Testis (tissue), 3 donors: Measurements from ENCODE around the gene CACNG4. TPM values are rescaled to one million over a fixed set of nuclear protein-coding genes. Genes with fewer than 3 reads are reported as not detected.

Experiments
- DNase-seq: peaks from one replicate; pipeline ENCODE4 v3.0.0-alpha.2; 2019
- H3K27ac ChIP-seq, 2 donors: fragments of 200-600 bp; sonication (generic); one replicate each; pipeline ENCODE4 v1.5.1; 2019
- H3K27me3 ChIP-seq: fragments of 200-600 bp; sonication (generic); one replicate; pipeline ENCODE4 v1.5.1; 2019
- H3K36me3 ChIP-seq: fragments of 200-600 bp; sonication (generic); one replicate; pipeline ENCODE4 v1.5.1; 2017; ENCODE audit warnings: low read depth; ENCODE audit errors: missing control alignments
- H3K4me1 ChIP-seq: fragments of 200-600 bp; sonication (generic); one replicate; pipeline ENCODE4 v1.5.1; 2019
- H3K4me3 ChIP-seq, 2 donors: fragments of 200-600 bp; sonication (generic); one replicate each; pipeline ENCODE4 v1.5.1; 2017 to 2019
- H3K9me3 ChIP-seq: fragments of 200-600 bp; sonication (generic); one replicate; pipeline ENCODE4 v1.5.1; 2017
- CTCF ChIP-seq, 3 experiments: fragments of 450-650 bp in 2 of 3; fragments of 200-600 bp in 1 of 3; sonication (generic) in 1 of 3; IDR thresholded peaks; one replicate each; pipeline ENCODE4 v1.5.1; 2016 to 2019; ENCODE audit warnings: antibody characterized with exemption in 3 of 3, mild to moderate bottlenecking in 2 of 3, moderate library complexity in 1 of 3
- POLR2A ChIP-seq: fragments of 450-650 bp; IDR thresholded peaks from one replicate; pipeline ENCODE4 v1.6.1; 2017; ENCODE audit warnings: antibody characterized with exemption, mild to moderate bottlenecking, moderate library complexity
- WGBS, 2 donors: methylation state at CpG; one replicate each; pipeline ENCODE4 v1.1.5; 2018; 5-methylcytosine and 5-hydroxymethylcytosine counted together
- intact Hi-C: fragments of 100-400 bp; cut with DNase I; formaldehyde crosslinking; loops from one replicate; pipeline ENCODE4 v1.15.1; 2023; ENCODE audit warnings: low total_unique reads
- polyA plus RNA-seq: library from polyadenylated mRNA; stranded (reverse); fragments of 350-450 nt; fragmentation: Illumina TruSeq; extraction: RNeasy Lipid Tissue Mini Kit (QIAGEN cat#74804); gene quantifications from one replicate; pipeline ENCODE4 v1.2.3, GENCODE V29; 2014; ENCODE audit warnings: low read depth, low replicate concordance; ENCODE audit not compliant: insufficient read depth
- total RNA-seq, 2 donors: library from RNA; depleted of rRNA; stranded (reverse); fragments of >200 nt; gene quantifications; one replicate each; pipeline ENCODE4 v1.2.3, GENCODE V29; 2016

The CACNG4 gene
- total and polyA plus RNA-seq, 3 donors from 2014 or later = 0.16 to 0.81 (median 0.46) TPM

DNA sequence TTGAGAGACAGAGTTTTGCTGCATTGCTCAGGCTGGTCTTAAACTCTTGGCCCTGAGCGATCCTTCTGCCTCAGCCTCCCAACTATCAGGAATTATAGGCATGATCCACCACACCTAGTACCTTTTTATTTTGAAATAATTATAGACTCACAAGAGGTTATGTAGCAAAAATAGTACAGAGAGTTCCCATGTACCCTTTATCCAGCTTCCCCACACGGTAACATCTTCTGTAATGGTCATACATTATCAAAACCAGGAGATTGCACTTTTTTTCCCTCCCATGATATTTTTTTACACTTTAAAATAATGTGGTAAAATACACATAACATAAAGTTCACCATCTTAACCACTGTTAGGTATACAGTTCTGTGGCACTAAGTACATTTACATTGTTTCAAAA is 28.8 kb upstream of the CACNG4 start:
- no peak for DNase-seq
- H3K27ac ChIP-seq = no peak overlapping the region
- no peaks in the 10 kb centered on the region for H3K4me1 ChIP-seq
- H3K36me3 ChIP-seq = no peaks in the 10 kb centered on the region
- H3K9me3 ChIP-seq = no peaks in the 10 kb centered on the region
- H3K27me3 ChIP-seq = no peaks in the 10 kb centered on the region
- intact Hi-C loops = no loop called here
- no peak overlapping the region for H3K4me3 ChIP-seq
- WGBS, 2 donors = 83 to 91% methylated on average over 2 of the region's 2 CpGs
- TF ChIP-seq CTCF (IDR thresholded peaks at IDR 0.05) (no peak), POLR2A (no peak)

GRCh38 chr17:66938656-66939055 is 25.9 kb upstream of the CACNG4 start:
- Histone ChIP-seq H3K36me3 (no peaks in the 10 kb centered on the region), H3K9me3 (no peaks in the 10 kb centered on the region), H3K4me1 (no peaks in the 10 kb centered on the region), H3K27ac (no peak overlapping the region), H3K27me3 (no peaks in the 10 kb centered on the region), H3K4me3 (no peak overlapping the region)
- TF ChIP-seq POLR2A (no peak), CTCF (IDR thresholded peaks at IDR 0.05) (no peak)
- 71 to 73% methylated on average over 5 to 10 of the region's 10 CpGs for WGBS, 2 donors
- intact Hi-C loops = no loop called here
- no peak for DNase-seq

- Histone ChIP-seq H3K4me1 (no peaks in the 10 kb centered on the region), H3K27ac (no peak overlapping the region), H3K4me3 (no peak overlapping the region), H3K27me3 (no peaks in the 10 kb centered on the region), H3K36me3 (no peaks in the 10 kb centered on the region), H3K9me3 (no peaks in the 10 kb centered on the region)
- intact Hi-C loops = no loop called here
- 84 to 86% methylated on average over 12 of the region's 12 CpGs for WGBS, 2 donors
- no peak for TF ChIP-seq POLR2A
- no peak for TF ChIP-seq CTCF (IDR thresholded peaks at IDR 0.05)
- no peak for DNase-seq
Measured at GRCh38 chr17:66939461-66940114, 24.9 kb upstream of the CACNG4 start.

GRCh38 chr17:66941249-66941648 is 23.3 kb upstream of the CACNG4 start:
- intact Hi-C loops = no loop called here
- no peaks in the 10 kb centered on the region for H3K9me3 ChIP-seq
- no peaks in the 10 kb centered on the region for H3K4me1 ChIP-seq
- no peaks in the 10 kb centered on the region for H3K27me3 ChIP-seq
- H3K36me3 ChIP-seq = no peaks in the 10 kb centered on the region
- H3K4me3 ChIP-seq = no peak overlapping the region
- no peak overlapping the region for H3K27ac ChIP-seq
- no peak for DNase-seq
- no peak for TF ChIP-seq POLR2A
- TF ChIP-seq CTCF (IDR thresholded peaks at IDR 0.05) = no peak
- WGBS, 2 donors = 85 to 96% methylated on average over 3 of the region's 3 CpGs
